CD4-positive, alpha-beta T cell (primary cell): Measurements from ENCODE around the gene WASL. TPM values are rescaled to one million over a fixed set of nuclear protein-coding genes. Genes with fewer than 3 reads are reported as not detected.

Experiments used
- ATAC-seq: fragments of 200-7000 bp; cut with Tn5 transposase; one replicate; pipeline ENCODE4 v1.10.0; 2022; ENCODE audit warnings: mild to moderate bottlenecking; ENCODE audit not compliant: poor library complexity
- CTCF ChIA-PET: fragments of 350-600 bp; sonication (Branson Sonifier 250); formaldehyde crosslinking; loops from one replicate; lab custom pipeline; 2021; ENCODE audit warnings: antibody characterized with exemption, inconsistent platforms; lab: Charles Lee
- POLR2A ChIA-PET: fragments of 350-600 bp; sonication (Branson Sonifier 250); formaldehyde crosslinking; loops from one replicate; lab custom pipeline; 2021; ENCODE audit warnings: antibody characterized with exemption, inconsistent platforms; lab: Charles Lee
- DNase-seq, 14 experiments: peaks; one replicate each; pipeline ENCODE4 v3.0.0-alpha.2; 2013 to 2020; ENCODE audit warnings: mixed read lengths in 2 of 14
- H3K27ac ChIP-seq, 2 donors: one replicate each; pipeline versions ENCODE4 v1.5.1 to v1.7.0; 2013; ENCODE audit warnings: low read length in 2 of 2, low read depth in 1 of 2, mild to moderate bottlenecking in 1 of 2
- H3K27me3 ChIP-seq, 2 experiments: 1 replicate in 1 of 2; 2 replicates in 1 of 2; pipeline versions ENCODE4 v1.6.1 to v1.7.0; 2013; ENCODE audit warnings: low read length in 2 of 2, control low read depth in 1 of 2, mild to moderate bottlenecking in 1 of 2, moderate library complexity in 1 of 2; ENCODE audit not compliant: insufficient read depth in 2 of 2, control insufficient read depth in 1 of 2
- H3K36me3 ChIP-seq: one replicate; pipeline ENCODE4 v1.6.1; 2013; ENCODE audit warnings: low read length, control low read depth; ENCODE audit not compliant: insufficient read depth
- H3K4me1 ChIP-seq: one replicate; pipeline ENCODE4 v1.6.1; 2013; ENCODE audit warnings: low read length, control low read depth; ENCODE audit not compliant: insufficient read depth
- H3K4me3 ChIP-seq: one replicate; pipeline ENCODE4 v1.5.1; 2013; ENCODE audit warnings: mild to moderate bottlenecking, low read length, moderate library complexity
- H3K9me3 ChIP-seq, 2 experiments: 1 replicate in 1 of 2; 2 replicates in 1 of 2; pipeline versions ENCODE4 v1.6.1 to v1.7.0; 2013; ENCODE audit warnings: low read length in 2 of 2, mild to moderate bottlenecking in 2 of 2, control low read depth in 1 of 2, moderate library complexity in 1 of 2; ENCODE audit not compliant: control insufficient read depth in 1 of 2, insufficient read depth in 1 of 2
- H3K27ac Mint-ChIP-seq: one replicate; pipeline ENCODE4 v1.8.0; 2020; ENCODE audit warnings: mixed read lengths
- H3K27me3 Mint-ChIP-seq: one replicate; pipeline ENCODE4 v1.8.0; 2021; ENCODE audit warnings: mixed read lengths
- H3K36me3 Mint-ChIP-seq: one replicate; pipeline ENCODE4 v1.8.0; 2021; ENCODE audit warnings: low read depth, mixed read lengths
- H3K4me1 Mint-ChIP-seq: one replicate; pipeline ENCODE4 v1.8.0; 2021; ENCODE audit warnings: low read depth, mixed read lengths
- H3K4me3 Mint-ChIP-seq: one replicate; pipeline ENCODE4 v1.8.0; 2020; ENCODE audit warnings: mild to moderate bottlenecking, mixed read lengths
- H3K9me3 Mint-ChIP-seq: one replicate; pipeline ENCODE4 v1.8.0; 2020; ENCODE audit warnings: mixed read lengths
- CTCF ChIP-seq: fragments of 200-600 bp; IDR thresholded peaks from one replicate; pipeline ENCODE4 v1.8.0; 2022; ENCODE audit warnings: antibody characterized with exemption, mild to moderate bottlenecking
- intact Hi-C, 2 experiments: fragments of 100-400 bp; cut with DNase I in 1 of 2; cut with micrococcal nuclease in 1 of 2; formaldehyde crosslinking; loops; one replicate each; pipeline versions ENCODE4 v1.15.1 to v1.9.0; 2023 to 2025; cut with DNase I, micrococcal nuclease
- total RNA-seq, 174 experiments: library from RNA in 2 of 174; stranded (reverse) in 2 of 174; gene quantifications; one replicate each; pipeline ENCODE4 v1.2.3 and lab custom pipeline; 2021 to 2026

WASL gene
- total RNA-seq, 2 experiments from 2014 or later: 8.6 to 9.3 TPM

GRCh38 chr7:123652406-123652805, 96.4 kb downstream of the WASL start:
- no peak for TF ChIP-seq CTCF
- Histone ChIP-seq H3K9me3 (no peaks in the 10 kb centered on the region), H3K27me3 (no peaks in the 10 kb centered on the region), H3K4me3 (no peak overlapping the region), H3K27ac (no peak overlapping the region), H3K4me1 (no peaks in the 10 kb centered on the region), H3K36me3 (no peaks in the 10 kb centered on the region)
- H3K36me3 Mint-ChIP-seq: no peaks in the 10 kb centered on the region
- DNase-seq (no peak), ATAC-seq (no peak)
- no peak overlapping the region for H3K4me3 Mint-ChIP-seq
- intact Hi-C loops: no loop called here
- H3K4me1 Mint-ChIP-seq: no peaks in the 10 kb centered on the region
- H3K9me3 Mint-ChIP-seq: no peaks in the 10 kb centered on the region
- no peak overlapping the region for H3K27ac Mint-ChIP-seq
- ChIA-PET POLR2A (no interaction called here), CTCF (no interaction called here)
- peaks cover 28% of the 10 kb centered on the region for H3K27me3 Mint-ChIP-seq

DNA sequence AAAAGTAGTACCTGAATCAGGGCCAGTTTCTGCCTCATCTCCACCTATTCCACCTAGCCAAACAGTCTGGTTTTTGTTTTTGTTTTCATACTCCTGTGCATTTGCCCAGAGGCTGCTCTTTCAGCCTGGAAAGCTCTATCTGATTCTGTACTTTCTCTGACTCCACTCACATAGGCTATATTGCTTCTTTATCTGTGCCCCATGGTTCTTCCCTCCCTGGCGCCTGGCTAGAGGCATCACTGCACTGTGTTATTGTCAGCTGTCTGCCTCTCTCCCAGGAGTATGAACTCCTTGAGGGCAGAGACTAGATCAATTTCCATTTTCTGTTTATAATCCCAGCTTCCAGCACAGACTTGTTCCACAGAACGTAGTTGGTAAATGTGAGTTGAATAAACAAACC, 98.2 kb downstream of the WASL start:
- intact Hi-C loops: no loop called here
- Histone ChIP-seq H3K4me3 (no peak overlapping the region), H3K27ac (no peak overlapping the region), H3K36me3 (no peaks in the 10 kb centered on the region), H3K4me1 (no peaks in the 10 kb centered on the region), H3K27me3 (no peaks in the 10 kb centered on the region), H3K9me3 (no peaks in the 10 kb centered on the region)
- no peak overlapping the region for H3K4me3 Mint-ChIP-seq
- peaks cover 30% of the 10 kb centered on the region for H3K27me3 Mint-ChIP-seq
- no peak for DNase-seq
- ChIA-PET POLR2A (no interaction called here), CTCF (no interaction called here)
- ATAC-seq: no peak
- H3K4me1 Mint-ChIP-seq: no peaks in the 10 kb centered on the region
- no peak for TF ChIP-seq CTCF
- no peaks in the 10 kb centered on the region for H3K36me3 Mint-ChIP-seq
- H3K9me3 Mint-ChIP-seq: no peaks in the 10 kb centered on the region
- no peak overlapping the region for H3K27ac Mint-ChIP-seq

DNA sequence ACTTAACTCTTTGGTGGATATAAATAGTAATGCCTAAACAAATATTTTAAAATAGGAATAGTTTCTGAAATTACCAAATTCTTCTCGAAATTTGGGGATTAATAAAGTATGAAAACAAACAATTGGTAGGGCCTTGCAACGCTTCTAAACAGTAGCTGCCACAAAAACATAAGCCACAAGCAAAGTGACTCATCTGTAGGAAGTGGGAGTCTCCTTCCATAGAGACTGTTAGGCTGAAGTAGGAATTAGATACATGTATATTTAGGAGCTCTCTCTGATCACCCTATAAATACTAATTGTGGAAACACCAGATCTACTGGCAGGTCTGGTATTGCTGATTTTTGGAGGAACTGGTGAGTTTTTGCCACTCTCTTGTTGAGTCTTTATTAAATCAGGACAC, 98.8 kb downstream of the WASL start:
- Histone ChIP-seq H3K4me3 (no peak overlapping the region), H3K4me1 (no peaks in the 10 kb centered on the region), H3K27me3 (no peaks in the 10 kb centered on the region), H3K27ac (no peak overlapping the region), H3K36me3 (no peaks in the 10 kb centered on the region), H3K9me3 (no peaks in the 10 kb centered on the region)
- H3K27me3 Mint-ChIP-seq: peaks cover 30% of the 10 kb centered on the region
- DNase-seq (no peak), ATAC-seq (no peak)
- H3K4me1 Mint-ChIP-seq: no peaks in the 10 kb centered on the region
- H3K4me3 Mint-ChIP-seq: no peak overlapping the region
- H3K36me3 Mint-ChIP-seq: no peaks in the 10 kb centered on the region
- no peaks in the 10 kb centered on the region for H3K9me3 Mint-ChIP-seq
- no peak overlapping the region for H3K27ac Mint-ChIP-seq
- TF ChIP-seq CTCF: no peak
- intact Hi-C loops: no loop called here
- CTCF ChIA-PET: no interaction called here
- POLR2A ChIA-PET: no interaction called here
